ENCODE results near the gene KRT34.

The KRT34 gene

GRCh38 chr17:41329279-41329948 lies 52.7 kb downstream of the KRT34 start:
- Histone ChIP-seq H3K27me3 (ENCODE audit: insufficient read depth, low read length) (peaks cover 1% of the 10 kb centered on the region), H3K36me3 (ENCODE audit: insufficient read depth, low read length) (no peaks in the 10 kb centered on the region)

GRCh38 chr17:41328207-41328606 lies 53.9 kb downstream of the KRT34 start:
- Histone ChIP-seq H3K4me3 (ENCODE audit: low read length) (no peak overlapping the region), H3K4me1 (ENCODE audit: insufficient read depth, low read length) (no peaks in the 10 kb centered on the region), H3K27me3 (ENCODE audit: insufficient read depth, low read length) (peaks cover 4% of the 10 kb centered on the region), H2AFZ (ENCODE audit: low read depth, low read length) (no peak overlapping the region), H3K9me3 (ENCODE audit: low read length) (no peaks in the 10 kb centered on the region), H3K36me3 (ENCODE audit: insufficient read depth, low read length) (no peaks in the 10 kb centered on the region)

More at GRCh38 chr17:41329279-41329948, 52.7 kb downstream of the KRT34 start:
- Histone ChIP-seq H3K4me3 (ENCODE audit: low read length) (no peak overlapping the region), H3K4me1 (ENCODE audit: insufficient read depth, low read length) (no peaks in the 10 kb centered on the region), H3K9me3 (ENCODE audit: low read length) (no peaks in the 10 kb centered on the region), H2AFZ (ENCODE audit: low read depth, low read length) (no peak overlapping the region)

All from neuron (in vitro differentiated cells).